Karpas-422 (cell line): ENCODE data around the gene RAB3C. TPM values are rescaled to one million over a fixed set of nuclear protein-coding genes. Genes with fewer than 3 reads are reported as not detected.

ENCODE experiments used
- DNase-seq: peaks from one replicate; pipeline ENCODE4 v3.0.0-alpha.2; 2015
- H2AFZ ChIP-seq: fragments of 200-600 bp; sonication (generic); 2 replicates; pipeline ENCODE4 v1.6.1; 2014; ENCODE audit warnings: antibody characterized with exemption, low read length, mixed read lengths
- H3K27ac ChIP-seq: fragments of 200-600 bp; sonication (generic); 2 replicates; pipeline ENCODE4 v1.5.1; 2014; ENCODE audit warnings: mild to moderate bottlenecking, low read length, moderate library complexity
- H3K27me3 ChIP-seq: fragments of 200-600 bp; sonication (generic); 2 replicates; pipeline ENCODE4 v1.6.1; 2014; ENCODE audit warnings: low read length, mixed read lengths
- H3K36me3 ChIP-seq: fragments of 200-600 bp; sonication (generic); 2 replicates; pipeline ENCODE4 v1.6.1; 2014; ENCODE audit warnings: low read length, mixed read lengths; ENCODE audit not compliant: insufficient read depth
- H3K4me1 ChIP-seq: fragments of 200-600 bp; sonication (generic); 2 replicates; pipeline ENCODE4 v1.6.1; 2014; ENCODE audit warnings: mild to moderate bottlenecking, low read length, mixed read lengths
- H3K4me2 ChIP-seq: fragments of 200-600 bp; sonication (generic); 2 replicates; pipeline ENCODE4 v1.6.1; 2014; ENCODE audit warnings: low read length, low read depth, mild to moderate bottlenecking; ENCODE audit not compliant: poor library complexity, severe bottlenecking
- H3K4me3 ChIP-seq: fragments of 200-600 bp; sonication (generic); 2 replicates; pipeline ENCODE4 v1.5.1; 2014; ENCODE audit warnings: mild to moderate bottlenecking, antibody characterized with exemption, low read length, mixed read lengths
- H3K79me2 ChIP-seq: fragments of 200-600 bp; sonication (generic); 2 replicates; pipeline ENCODE4 v1.6.1; 2014; ENCODE audit warnings: mild to moderate bottlenecking, low read length, mixed read lengths
- H3K9ac ChIP-seq: fragments of 200-600 bp; sonication (generic); 2 replicates; pipeline ENCODE4 v1.6.0; 2014; ENCODE audit warnings: low read length
- H3K9me2 ChIP-seq: fragments of 200-600 bp; sonication (generic), shearing (Covaris generic); replicated peaks from 2 replicates; pipeline ENCODE4 v1.6.0; 2014; ENCODE audit warnings: mild to moderate bottlenecking, low read length, moderate library complexity; ENCODE audit not compliant: insufficient read depth
- H3K9me3 ChIP-seq: fragments of 300-700, 200-600 bp; sonication (generic); 2 replicates; pipeline ENCODE4 v1.6.1; 2014; ENCODE audit warnings: low read length, mixed read lengths
- H4K20me1 ChIP-seq: fragments of 200-600 bp; sonication (generic); 2 replicates; pipeline ENCODE4 v1.6.1; 2014; ENCODE audit warnings: mild to moderate bottlenecking, antibody characterized with exemption, low read length, low read depth; ENCODE audit not compliant: insufficient read depth
- total RNA-seq: library from RNA; depleted of rRNA; stranded (reverse); fragments of >200 nt; shearing (Covaris generic); gene quantifications from 2 replicates; pipeline ENCODE4 v1.2.3, GENCODE V29; 2014; ENCODE audit warnings: low replicate concordance

Gene RAB3C
- total RNA-seq, 1 experiment from 2014 or later = not detected

- no peak overlapping the region for H2AFZ ChIP-seq
- H3K4me2 ChIP-seq = no peak overlapping the region
- no peaks in the 10 kb centered on the region for H3K9me2 ChIP-seq
- no peak overlapping the region for H3K27ac ChIP-seq
- H3K79me2 ChIP-seq = no peaks in the 10 kb centered on the region
- no peak overlapping the region for H3K9ac ChIP-seq
- H4K20me1 ChIP-seq = no peaks in the 10 kb centered on the region
- DNase-seq = no peak
- no peaks in the 10 kb centered on the region for H3K36me3 ChIP-seq
- no peaks in the 10 kb centered on the region for H3K4me1 ChIP-seq
- no peaks in the 10 kb centered on the region for H3K27me3 ChIP-seq
- no peak overlapping the region for H3K4me3 ChIP-seq
- H3K9me3 ChIP-seq = no peaks in the 10 kb centered on the region
These were observed 268.7 kb downstream of the RAB3C start for GRCh38 chr5:58851571-58851970.

DNA sequence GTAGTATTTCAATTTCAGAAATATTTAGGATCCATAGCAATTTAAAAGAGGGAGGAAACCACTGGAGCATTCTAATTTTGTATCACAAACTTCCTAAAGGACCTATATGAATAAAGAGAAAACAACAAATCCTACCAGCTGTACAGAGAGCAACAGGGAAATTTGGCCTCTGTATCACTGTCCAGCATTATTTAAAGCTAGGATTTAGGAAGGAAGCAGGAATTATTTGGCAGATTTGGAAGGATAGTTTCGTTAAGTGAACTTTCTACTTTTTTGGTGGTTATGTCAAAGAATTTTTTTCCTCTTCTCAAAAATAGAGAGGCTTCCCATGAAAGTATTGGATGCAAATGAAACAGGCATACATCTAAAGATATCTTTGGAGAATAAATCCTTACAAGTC, 269.7 kb downstream of the RAB3C start:
- no peaks in the 10 kb centered on the region for H3K36me3 ChIP-seq
- no peaks in the 10 kb centered on the region for H3K9me3 ChIP-seq
- H3K4me1 ChIP-seq = no peaks in the 10 kb centered on the region
- H3K9ac ChIP-seq = no peak overlapping the region
- no peaks in the 10 kb centered on the region for H3K27me3 ChIP-seq
- H2AFZ ChIP-seq = no peak overlapping the region
- H3K4me3 ChIP-seq = no peak overlapping the region
- no peaks in the 10 kb centered on the region for H4K20me1 ChIP-seq
- no peak for DNase-seq
- no peaks in the 10 kb centered on the region for H3K79me2 ChIP-seq
- no peaks in the 10 kb centered on the region for H3K9me2 ChIP-seq
- H3K27ac ChIP-seq = no peak overlapping the region
- no peak overlapping the region for H3K4me2 ChIP-seq

DNA sequence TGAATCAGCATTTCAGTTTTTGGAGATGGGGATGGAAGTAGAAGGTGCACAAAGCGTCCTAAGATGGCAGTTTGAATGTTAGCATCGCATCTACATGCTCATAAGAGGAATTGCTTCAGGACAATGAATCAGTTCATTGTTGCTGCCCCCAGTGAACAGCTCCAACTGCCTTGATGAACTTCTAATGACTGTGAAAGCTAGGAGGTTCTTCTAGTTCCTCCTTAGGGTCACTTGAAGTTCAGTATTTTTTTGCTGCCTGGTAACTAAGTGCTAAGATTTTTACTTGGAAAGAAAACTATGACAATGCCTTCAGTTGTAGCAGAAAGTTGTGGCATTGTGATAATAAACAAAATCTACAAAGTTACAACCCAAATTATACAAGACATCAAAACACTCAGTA, 271.6 kb downstream of the RAB3C start:
- Histone ChIP-seq H3K4me2 (no peak overlapping the region), H3K36me3 (no peaks in the 10 kb centered on the region), H3K27ac (no peak overlapping the region), H3K9ac (no peak overlapping the region), H2AFZ (no peak overlapping the region), H4K20me1 (no peaks in the 10 kb centered on the region), H3K4me1 (peaks cover 9% of the 10 kb centered on the region), H3K79me2 (no peaks in the 10 kb centered on the region), H3K9me2 (no peaks in the 10 kb centered on the region), H3K4me3 (no peak overlapping the region), H3K27me3 (no peaks in the 10 kb centered on the region; the same call in 1 of the 2 replicates), H3K9me3 (no peaks in the 10 kb centered on the region)
- DNase-seq = no peak

GRCh38 chr5:58855851-58856739, 273.2 kb downstream of the RAB3C start:
- Histone ChIP-seq H3K36me3 (no peaks in the 10 kb centered on the region), H3K27ac (no peak overlapping the region), H3K27me3 (no peaks in the 10 kb centered on the region; the same call in 1 of the 2 replicates), H3K9ac (no peak overlapping the region), H3K9me2 (no peaks in the 10 kb centered on the region), H3K9me3 (no peaks in the 10 kb centered on the region), H3K4me1 (peaks cover 9% of the 10 kb centered on the region), H3K4me3 (no peak overlapping the region), H4K20me1 (no peaks in the 10 kb centered on the region), H3K4me2 (no peak overlapping the region), H3K79me2 (no peaks in the 10 kb centered on the region), H2AFZ (no peak overlapping the region)
- DNase-seq = no peak

- H3K4me1 ChIP-seq = peaks cover 9% of the 10 kb centered on the region
- H3K27ac ChIP-seq = no peak overlapping the region
- H3K79me2 ChIP-seq = no peaks in the 10 kb centered on the region
- no peaks in the 10 kb centered on the region for H3K9me2 ChIP-seq
- H2AFZ ChIP-seq = no peak overlapping the region
- H3K27me3 ChIP-seq = no peaks in the 10 kb centered on the region; the same call in 1 of the 2 replicates
- no peak for DNase-seq
- H4K20me1 ChIP-seq = no peaks in the 10 kb centered on the region
- no peak overlapping the region for H3K9ac ChIP-seq
- no peak overlapping the region for H3K4me2 ChIP-seq
- H3K9me3 ChIP-seq = no peaks in the 10 kb centered on the region
- no peak overlapping the region for H3K4me3 ChIP-seq
- no peaks in the 10 kb centered on the region for H3K36me3 ChIP-seq
These were observed 274.7 kb downstream of the RAB3C start for GRCh38 chr5:58857609-58858008.

- Histone ChIP-seq H3K4me1 (peaks cover 9% of the 10 kb centered on the region), H3K4me3 (no peak overlapping the region), H3K79me2 (no peaks in the 10 kb centered on the region), H3K27me3 (no peaks in the 10 kb centered on the region; the same call in 1 of the 2 replicates), H3K36me3 (no peaks in the 10 kb centered on the region), H3K9ac (no peak overlapping the region), H3K9me2 (no peaks in the 10 kb centered on the region), H3K27ac (no peak overlapping the region), H4K20me1 (no peaks in the 10 kb centered on the region), H3K9me3 (no peaks in the 10 kb centered on the region), H2AFZ (no peak overlapping the region), H3K4me2 (no peak overlapping the region)
- no peak for DNase-seq
These were observed 277.8 kb downstream of the RAB3C start for GRCh38 chr5:58860680-58861079.

GRCh38 chr5:58868931-58869330, 286.1 kb downstream of the RAB3C start:
- Histone ChIP-seq H3K9me3 (no peaks in the 10 kb centered on the region), H3K4me1 (no peaks in the 10 kb centered on the region), H3K4me3 (no peak overlapping the region), H3K9ac (no peak overlapping the region), H3K36me3 (no peaks in the 10 kb centered on the region), H3K79me2 (no peaks in the 10 kb centered on the region), H2AFZ (no peak overlapping the region), H3K27ac (no peak overlapping the region), H3K9me2 (no peaks in the 10 kb centered on the region), H4K20me1 (no peaks in the 10 kb centered on the region), H3K4me2 (no peak overlapping the region), H3K27me3 (no peaks in the 10 kb centered on the region)
- no peak for DNase-seq

- Histone ChIP-seq H3K9ac (no peak overlapping the region), H2AFZ (no peak overlapping the region), H4K20me1 (no peaks in the 10 kb centered on the region), H3K27me3 (no peaks in the 10 kb centered on the region), H3K4me2 (no peak overlapping the region), H3K9me2 (no peaks in the 10 kb centered on the region), H3K9me3 (no peaks in the 10 kb centered on the region), H3K36me3 (no peaks in the 10 kb centered on the region), H3K4me3 (no peak overlapping the region), H3K27ac (no peak overlapping the region), H3K79me2 (no peaks in the 10 kb centered on the region), H3K4me1 (no peaks in the 10 kb centered on the region)
- peak; percentile 66 for DNase-seq
These were observed 288.9 kb downstream of the RAB3C start for GRCh38 chr5:58871648-58872242.
